UCSD-AML1 (cell line): Measurements from ENCODE around the gene PHLDB1.

Source experiments
- DNase-seq: peaks from one replicate; lab custom pipeline; 2025; ENCODE audit not compliant: unreplicated experiment; lab: John Stamatoyannopoulos, UW

PHLDB1 gene

GRCh38 chr11:118621784-118622375, 14.5 kb downstream of the PHLDB1 start:
- no peak for DNase-seq

- no peak for DNase-seq
Observed at GRCh38 chr11:118622376-118623268, 15.2 kb downstream of the PHLDB1 start.

DNA sequence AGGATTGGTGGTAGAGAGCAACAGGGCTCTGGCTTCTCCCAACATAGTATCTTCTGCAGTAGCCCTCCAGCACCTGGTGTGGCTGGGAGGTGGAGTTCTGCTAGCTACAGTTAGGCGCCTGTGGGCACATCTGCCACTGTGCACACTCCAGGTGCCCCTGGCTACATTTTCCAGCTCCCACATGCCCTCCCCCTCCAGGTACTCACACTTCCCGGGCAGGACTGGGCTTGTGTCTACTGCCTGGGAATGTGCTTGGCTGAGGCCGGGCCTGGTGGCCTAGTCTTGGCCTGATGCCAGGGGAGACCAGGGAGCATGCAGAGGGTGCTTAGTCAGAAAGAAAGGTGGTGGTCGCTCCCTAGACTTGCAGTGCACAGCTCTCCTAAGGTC, 15.8 kb downstream of the PHLDB1 start:
- no peak for DNase-seq

- DNase-seq, result no peak
Observed at GRCh38 chr11:118625036-118625690, 17.7 kb downstream of the PHLDB1 start.

DNA sequence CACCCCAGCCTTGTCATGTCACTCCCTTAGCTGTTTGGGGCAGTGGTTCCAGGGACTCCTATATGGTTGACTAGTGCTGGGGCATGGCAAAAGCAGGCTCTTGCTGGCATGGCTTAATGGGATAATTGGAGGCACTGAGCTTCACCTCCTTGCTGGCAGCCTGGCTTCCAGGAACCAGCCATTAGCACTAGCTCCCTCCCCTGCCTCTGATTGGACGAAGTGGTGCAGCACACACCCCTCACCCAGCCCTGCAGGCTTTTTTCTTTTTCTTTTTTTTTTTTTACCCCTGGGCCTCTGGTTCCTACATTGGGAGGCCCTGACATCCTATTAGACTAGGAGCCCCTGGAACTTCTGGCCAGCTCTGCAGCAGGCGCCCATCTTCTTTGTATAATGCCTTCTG, 18.6 kb downstream of the PHLDB1 start:
- no peak for DNase-seq

- no peak for DNase-seq
Observed at GRCh38 chr11:118627566-118627965, 20.2 kb downstream of the PHLDB1 start.

DNA sequence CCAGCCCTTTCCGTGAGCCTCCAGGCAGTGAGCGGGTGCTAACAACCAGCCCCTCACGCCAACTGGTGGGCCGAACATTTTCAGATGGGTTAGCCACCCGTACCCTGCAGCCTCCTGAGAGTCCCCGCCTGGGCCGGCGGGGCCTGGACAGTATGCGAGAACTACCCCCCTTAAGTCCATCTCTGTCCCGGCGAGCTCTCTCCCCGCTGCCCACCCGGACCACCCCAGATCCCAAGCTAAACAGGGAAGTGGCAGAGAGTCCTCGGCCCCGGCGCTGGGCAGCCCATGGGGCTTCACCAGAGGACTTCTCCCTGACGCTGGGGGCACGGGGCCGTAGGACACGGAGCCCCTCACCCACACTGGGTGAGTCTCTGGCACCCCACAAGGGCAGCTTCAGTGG, 20.6 kb downstream of the PHLDB1 start:
- no peak for DNase-seq

- no peak for DNase-seq
Observed at GRCh38 chr11:118628432-118628831, 21.0 kb downstream of the PHLDB1 start.

DNA sequence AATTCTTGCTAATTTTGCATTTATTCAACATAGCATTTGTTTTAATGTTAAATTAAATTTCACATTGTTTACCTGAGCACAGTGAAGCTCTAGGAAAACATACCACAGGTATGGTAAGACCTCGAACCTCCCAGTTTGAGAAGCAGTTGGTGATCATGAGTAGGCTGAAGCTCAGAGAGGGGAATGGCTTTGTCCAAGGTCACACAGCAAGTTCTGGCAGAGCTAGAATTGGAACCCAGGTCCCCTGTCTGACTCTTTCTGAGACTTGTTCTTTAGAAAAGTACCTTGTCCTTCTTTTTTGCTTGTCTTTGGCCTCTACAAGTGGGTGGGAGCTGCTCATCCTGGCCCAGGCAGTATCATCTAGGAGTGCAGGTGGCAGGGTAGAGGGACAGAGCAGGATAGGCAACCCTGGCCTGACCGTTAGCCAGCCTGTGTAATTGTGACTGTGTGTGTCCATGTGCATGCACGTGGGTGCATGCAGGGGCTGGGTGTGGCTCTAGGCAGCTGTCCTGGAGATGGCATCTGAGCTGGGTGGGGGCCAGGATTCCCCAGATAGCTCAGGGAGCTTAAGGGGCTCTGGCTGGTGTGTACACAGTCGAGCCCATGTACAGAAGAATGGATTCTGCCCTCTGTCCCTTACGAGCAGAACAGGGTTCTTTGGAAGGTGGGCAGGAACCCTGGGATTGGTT, 21.6 kb downstream of the PHLDB1 start:
- no peak for DNase-seq

- DNase-seq, result no peak
Observed at GRCh38 chr11:118629761-118630661, 22.6 kb downstream of the PHLDB1 start.

DNA sequence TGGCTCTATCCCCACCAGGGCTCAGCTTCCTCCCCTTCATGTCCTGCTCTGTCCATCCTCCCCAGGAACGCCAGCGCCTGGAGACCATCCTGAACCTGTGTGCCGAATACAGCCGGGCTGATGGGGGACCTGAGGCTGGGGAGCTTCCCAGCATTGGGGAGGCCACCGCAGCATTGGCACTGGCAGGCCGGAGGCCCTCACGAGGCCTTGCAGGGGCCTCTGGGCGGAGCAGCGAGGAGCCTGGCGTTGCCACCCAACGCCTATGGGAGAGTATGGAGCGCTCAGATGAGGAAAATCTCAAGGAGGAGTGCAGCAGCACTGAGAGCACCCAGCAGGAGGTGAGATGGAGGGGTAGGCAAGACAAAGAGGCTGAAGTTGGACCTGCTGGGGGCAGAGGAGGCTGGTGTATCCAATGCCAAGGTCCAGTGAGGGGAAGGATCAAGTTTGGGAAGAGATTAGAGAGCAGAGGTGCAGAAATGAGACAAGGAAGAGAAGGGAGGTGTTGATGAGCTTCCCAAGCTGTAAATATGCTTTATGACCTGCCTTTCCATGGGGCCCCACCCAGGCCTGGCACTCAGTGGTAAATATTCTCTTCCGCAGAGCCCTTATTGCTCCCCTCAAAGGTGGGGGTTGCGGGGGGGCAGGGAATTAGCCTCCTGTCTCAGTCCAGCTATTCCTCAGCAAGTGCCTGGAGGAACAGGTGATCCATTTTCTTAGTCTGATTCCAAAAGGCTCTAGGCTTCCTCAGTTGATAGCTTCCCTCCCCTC, 23.9 kb downstream of the PHLDB1 start:
- no peak for DNase-seq

GRCh38 chr11:118632577-118633318, 25.3 kb downstream of the PHLDB1 start:
- DNase-seq, result no peak

DNA sequence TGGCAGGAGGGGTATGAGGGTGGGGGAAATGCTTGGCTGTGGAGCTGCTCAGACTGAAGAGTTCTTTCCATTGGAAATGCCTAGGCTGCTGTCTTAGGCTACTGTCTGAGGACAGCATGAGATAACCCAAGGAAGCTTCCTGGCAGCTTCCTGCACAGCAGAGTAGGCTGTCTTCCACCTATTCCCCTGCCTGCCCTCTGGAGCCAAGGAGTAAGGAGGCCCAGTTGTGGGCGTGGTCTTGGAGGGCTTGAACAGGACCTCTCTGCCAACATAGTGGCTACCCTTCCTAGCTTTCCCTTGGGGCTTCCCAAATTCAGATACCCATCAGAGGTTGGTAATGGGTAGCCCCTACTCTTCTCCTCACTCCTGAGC, 25.9 kb downstream of the PHLDB1 start:
- DNase-seq, result no peak

DNA sequence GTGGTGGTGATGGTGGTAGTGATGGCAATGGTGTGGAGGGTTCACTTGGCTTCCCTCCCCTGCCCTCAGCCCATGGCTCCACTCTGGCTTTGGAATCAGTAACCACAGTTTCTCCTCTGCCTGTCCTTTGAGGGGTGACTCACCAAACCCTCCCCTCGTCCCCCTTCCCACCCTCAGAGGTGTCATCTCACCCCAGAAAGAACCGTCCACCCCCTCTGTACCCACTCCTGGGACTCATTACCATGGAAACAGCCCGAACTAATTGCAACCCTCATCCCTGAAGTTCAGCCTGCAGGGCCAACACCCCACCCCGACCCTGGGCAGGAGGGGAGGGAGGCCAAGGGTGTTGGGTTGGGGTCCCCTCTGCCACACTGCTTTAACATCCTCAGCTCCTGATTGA, 26.6 kb downstream of the PHLDB1 start:
- DNase-seq, result no peak

GRCh38 chr11:118634431-118635236, 27.2 kb downstream of the PHLDB1 start:
- DNase-seq, result no peak

GRCh38 chr11:118635237-118635591, 27.8 kb downstream of the PHLDB1 start:
- DNase-seq, result no peak

- DNase-seq, result no peak
Observed at GRCh38 chr11:118635642-118636041, 28.2 kb downstream of the PHLDB1 start.

GRCh38 chr11:118636569-118637290, 29.3 kb downstream of the PHLDB1 start:
- no peak for DNase-seq
